Liver (tissue), 9 donors: ENCODE results near the gene COL24A1. TPM values are rescaled to one million over a fixed set of nuclear protein-coding genes. Genes with fewer than 3 reads are reported as not detected.

Experiments
- DNase-seq: peaks from one replicate; pipeline ENCODE4 v3.0.0-alpha.2; 2017; ENCODE audit warnings: low spot score
- H3K27ac ChIP-seq, 2 donors: one replicate each; pipeline ENCODE4 v1.7.0; 2013; ENCODE audit warnings: inconsistent platforms in 2 of 2, low read length in 2 of 2, control low read depth in 1 of 2, low read depth in 1 of 2, mild to moderate bottlenecking in 1 of 2
- H3K27me3 ChIP-seq, 4 donors: one replicate each; pipeline versions ENCODE4 v1.6.1 to v1.7.0; 2013; ENCODE audit warnings: low read length in 3 of 4, inconsistent platforms in 1 of 4, mild to moderate bottlenecking in 1 of 4, moderate library complexity in 1 of 4; ENCODE audit not compliant: control insufficient read depth in 4 of 4, insufficient read depth in 4 of 4
- H3K36me3 ChIP-seq, 4 donors: one replicate each; pipeline versions ENCODE4 v1.6.1 to v1.7.0; 2013; ENCODE audit warnings: low read length in 3 of 4, mild to moderate bottlenecking in 3 of 4, low read depth in 1 of 4, moderate library complexity in 1 of 4; ENCODE audit not compliant: control insufficient read depth in 4 of 4, insufficient read depth in 3 of 4
- H3K4me1 ChIP-seq, 4 donors: one replicate each; pipeline versions ENCODE4 v1.6.1 to v1.7.0; 2013; ENCODE audit warnings: low read length in 3 of 4, mild to moderate bottlenecking in 3 of 4, moderate library complexity in 1 of 4; ENCODE audit not compliant: control insufficient read depth in 4 of 4, insufficient read depth in 4 of 4
- H3K4me3 ChIP-seq, 3 donors: one replicate each; pipeline versions ENCODE4 v1.6.1 to v1.7.0; 2013; ENCODE audit warnings: low read length in 3 of 3, control low read depth in 1 of 3, low read depth in 1 of 3, mild to moderate bottlenecking in 1 of 3
- H3K9ac ChIP-seq, 2 donors: one replicate each; pipeline ENCODE4 v1.7.0; 2013; ENCODE audit warnings: low read length in 2 of 2, mild to moderate bottlenecking in 2 of 2, moderate library complexity in 2 of 2, control low read depth in 1 of 2, low read depth in 1 of 2
- H3K9me3 ChIP-seq, 4 donors: one replicate each; pipeline versions ENCODE4 v1.6.1 to v1.7.0; 2013; ENCODE audit warnings: low read length in 3 of 4; ENCODE audit not compliant: control insufficient read depth in 4 of 4
- EGR1 ChIP-seq, 2 donors: IDR thresholded peaks; 2 replicates each; pipeline ENCODE4 v1.6.1; 2016 to 2018; ENCODE audit warnings: antibody characterized with exemption in 2 of 2, low read depth in 2 of 2
- FOXA1 ChIP-seq: IDR thresholded peaks from 2 replicates; pipeline ENCODE4 v1.6.1; 2016; ENCODE audit warnings: antibody characterized with exemption
- FOXA2 ChIP-seq: IDR thresholded peaks from 2 replicates; pipeline ENCODE4 v1.6.1; 2016; ENCODE audit warnings: antibody characterized with exemption
- GABPA ChIP-seq, 2 donors: IDR thresholded peaks in 1 of 2; conservative IDR thresholded peaks in 1 of 2; 2 replicates each; pipeline ENCODE4 v1.6.1; 2016; ENCODE audit warnings: antibody characterized with exemption in 2 of 2, mild to moderate bottlenecking in 1 of 2, moderate library complexity in 1 of 2
- HNF4A ChIP-seq, 2 donors: conservative IDR thresholded peaks; 2 replicates each; pipeline ENCODE4 v1.6.1; 2016; ENCODE audit warnings: antibody characterized with exemption in 2 of 2, mild to moderate bottlenecking in 2 of 2
- HNF4G ChIP-seq: IDR thresholded peaks from 2 replicates; pipeline ENCODE4 v1.6.1; 2016; ENCODE audit warnings: antibody characterized with exemption
- JUND ChIP-seq, 2 donors: IDR thresholded peaks; 2 replicates each; pipeline ENCODE4 v1.6.1; 2016; ENCODE audit warnings: antibody characterized with exemption in 2 of 2
- NR2F2 ChIP-seq: IDR thresholded peaks from 2 replicates; pipeline ENCODE4 v1.6.1; 2016; ENCODE audit warnings: antibody characterized with exemption
- RAD21 ChIP-seq, 2 donors: IDR thresholded peaks; 2 replicates each; pipeline ENCODE4 v1.6.1; 2016; ENCODE audit warnings: antibody characterized with exemption in 2 of 2, mild to moderate bottlenecking in 2 of 2
- RXRA ChIP-seq, 2 donors: IDR thresholded peaks; 2 replicates each; pipeline ENCODE4 v1.6.1; 2017 to 2018; ENCODE audit warnings: antibody characterized with exemption in 2 of 2, mild to moderate bottlenecking in 1 of 2
- SP1 ChIP-seq: IDR thresholded peaks from 2 replicates; pipeline ENCODE4 v1.6.1; 2018; ENCODE audit warnings: antibody characterized with exemption, mild to moderate bottlenecking
- TAF1 ChIP-seq: conservative IDR thresholded peaks from 2 replicates; pipeline ENCODE4 v1.6.1; 2016; ENCODE audit warnings: antibody characterized with exemption, mild to moderate bottlenecking
- YY1 ChIP-seq: IDR thresholded peaks from 2 replicates; pipeline ENCODE4 v1.6.1; 2016; ENCODE audit warnings: antibody characterized with exemption, mild to moderate bottlenecking
- WGBS: extraction: QIAGEN DNeasy Blood & Tissue Kit; methylation state at CpG from one replicate; pipeline ENCODE4 v1.1.7; 2013; 5-methylcytosine and 5-hydroxymethylcytosine counted together
- polyA plus RNA-seq, 2 donors: library from polyadenylated mRNA; stranded (reverse) in 1 of 2; unstranded in 1 of 2; fragments of 200-250 nt in 1 of 2; fragments of >200 nt in 1 of 2; fragmentation: Nextera tagmentation in 1 of 2; extraction: Ambion mirVana in 1 of 2; gene quantifications; one replicate each; pipeline versions ENCODE4 v1.2.1 to v1.2.3, GENCODE V29; 2013 to 2015
- total RNA-seq, 2 donors: library from RNA; depleted of rRNA; stranded (reverse); fragments of >200 nt; gene quantifications; one replicate each; pipeline ENCODE4 v1.2.3, GENCODE V29; 2014
- TF ChIP-seq, protein P1 (sequence below): IDR thresholded peaks from 2 replicates; pipeline ENCODE4 v1.6.1; 2016; ENCODE audit warnings: antibody characterized with exemption
- TF ChIP-seq, protein P2 (sequence below): IDR thresholded peaks from 2 replicates; pipeline ENCODE4 v1.6.1; 2016; ENCODE audit warnings: antibody characterized with exemption
- TF ChIP-seq, protein P3 (sequence below): fragments of 150-350 bp; IDR thresholded peaks from 2 replicates; pipeline ENCODE4 v1.5.1; 2017; ENCODE audit warnings: improper control_type of control experiment, low read depth, low read length; ENCODE audit not compliant: missing input control
- TF ChIP-seq, protein P4 (sequence below): IDR thresholded peaks from 2 replicates; pipeline ENCODE4 v1.6.1; 2016; ENCODE audit warnings: antibody characterized with exemption, mild to moderate bottlenecking
- donor health status: healthy.
- donor health status: healthy.
- donor health status: healthy.
- donor health status: healthy.
- donor health status: healthy.

Gene COL24A1
- total and polyA plus RNA-seq, 4 donors = under 0.01 to 0.28 (median 0.01) TPM; not detected in 1

DNA sequence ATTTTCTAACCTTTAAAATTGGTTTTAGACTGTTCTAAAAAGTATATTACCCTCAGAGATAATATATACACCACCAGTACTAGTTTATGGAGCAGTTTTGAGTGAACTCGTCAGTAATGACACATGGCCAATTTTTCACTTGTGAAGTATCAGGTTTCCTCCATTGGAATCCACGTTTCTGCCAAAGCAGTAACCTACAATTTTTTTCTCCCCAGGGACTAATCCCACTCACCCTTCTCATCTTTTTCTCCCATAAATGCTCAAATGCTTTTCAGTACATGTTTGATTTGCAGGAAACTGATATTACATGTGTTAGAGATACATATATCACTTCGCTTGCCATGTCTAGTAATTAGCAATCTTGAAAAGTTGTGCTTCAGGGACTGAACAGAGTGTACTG lies 94.1 kb downstream of the COL24A1 start:
- H3K27ac ChIP-seq = no peak overlapping the region
- TF ChIP-seq SP1 (no peak), NR2F2 (no peak), GABPA (IDR thresholded peaks at IDR 0.05 in 1 of 2, conservative IDR thresholded peaks at IDR 0.05 in 1 of 2) (no peak), HNF4A (conservative IDR thresholded peaks at IDR 0.05) (no peak), TAF1 (no peak), EGR1 (IDR thresholded peaks at IDR 0.05; ENCODE audit: low read depth in 2 of 2) (no peak), YY1 (no peak), FOXA1 (no peak), RXRA (IDR thresholded peaks at IDR 0.05) (no peak), FOXA2 (no peak)
- TF ChIP-seq, protein P1, sequence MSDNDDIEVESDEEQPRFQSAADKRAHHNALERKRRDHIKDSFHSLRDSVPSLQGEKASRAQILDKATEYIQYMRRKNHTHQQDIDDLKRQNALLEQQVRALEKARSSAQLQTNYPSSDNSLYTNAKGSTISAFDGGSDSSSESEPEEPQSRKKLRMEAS = no peak
- TF ChIP-seq, protein P2, sequence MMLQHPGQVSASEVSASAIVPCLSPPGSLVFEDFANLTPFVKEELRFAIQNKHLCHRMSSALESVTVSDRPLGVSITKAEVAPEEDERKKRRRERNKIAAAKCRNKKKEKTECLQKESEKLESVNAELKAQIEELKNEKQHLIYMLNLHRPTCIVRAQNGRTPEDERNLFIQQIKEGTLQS = no peak
- TF ChIP-seq, protein P3, sequence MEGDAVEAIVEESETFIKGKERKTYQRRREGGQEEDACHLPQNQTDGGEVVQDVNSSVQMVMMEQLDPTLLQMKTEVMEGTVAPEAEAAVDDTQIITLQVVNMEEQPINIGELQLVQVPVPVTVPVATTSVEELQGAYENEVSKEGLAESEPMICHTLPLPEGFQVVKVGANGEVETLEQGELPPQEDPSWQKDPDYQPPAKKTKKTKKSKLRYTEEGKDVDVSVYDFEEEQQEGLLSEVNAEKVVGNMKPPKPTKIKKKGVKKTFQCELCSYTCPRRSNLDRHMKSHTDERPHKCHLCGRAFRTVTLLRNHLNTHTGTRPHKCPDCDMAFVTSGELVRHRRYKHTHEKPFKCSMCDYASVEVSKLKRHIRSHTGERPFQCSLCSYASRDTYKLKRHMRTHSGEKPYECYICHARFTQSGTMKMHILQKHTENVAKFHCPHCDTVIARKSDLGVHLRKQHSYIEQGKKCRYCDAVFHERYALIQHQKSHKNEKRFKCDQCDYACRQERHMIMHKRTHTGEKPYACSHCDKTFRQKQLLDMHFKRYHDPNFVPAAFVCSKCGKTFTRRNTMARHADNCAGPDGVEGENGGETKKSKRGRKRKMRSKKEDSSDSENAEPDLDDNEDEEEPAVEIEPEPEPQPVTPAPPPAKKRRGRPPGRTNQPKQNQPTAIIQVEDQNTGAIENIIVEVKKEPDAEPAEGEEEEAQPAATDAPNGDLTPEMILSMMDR = no peak
- H3K36me3 ChIP-seq = no peaks in the 10 kb centered on the region
- 49% methylated on average over 3 of the region's 3 CpGs for WGBS
- no peaks in the 10 kb centered on the region for H3K9me3 ChIP-seq
- H3K4me3 ChIP-seq = no peak overlapping the region
- no peak for DNase-seq
- H3K9ac ChIP-seq = no peak overlapping the region
- H3K27me3 ChIP-seq = peaks cover 0 to 2% (median 0%) of the 10 kb centered on the region in 4 donors
- H3K4me1 ChIP-seq = no peaks in the 10 kb centered on the region

DNA sequence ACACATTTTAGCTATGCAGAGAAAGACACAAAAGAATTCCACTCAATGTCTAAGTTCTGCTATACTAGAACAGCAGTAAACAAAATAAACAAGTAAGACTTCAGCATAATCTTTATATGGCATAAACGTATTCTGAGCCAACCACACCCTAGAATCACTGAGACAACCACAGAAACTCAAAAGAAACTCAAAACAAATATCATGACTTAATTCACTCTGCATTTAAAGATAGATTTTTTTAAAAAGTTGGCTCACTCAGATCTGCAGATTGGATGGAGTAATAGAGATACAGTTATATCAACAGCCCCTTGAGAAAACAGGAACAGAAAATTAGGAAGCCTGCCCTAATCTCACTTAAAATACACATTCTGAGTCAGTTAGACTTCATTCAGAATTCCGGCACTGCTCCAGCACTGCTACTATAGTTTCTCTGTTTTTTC lies 95.0 kb downstream of the COL24A1 start:
- no peak for DNase-seq
- no peaks in the 10 kb centered on the region for H3K4me1 ChIP-seq
- H3K27me3 ChIP-seq = peaks cover 0 to 2% (median 0%) of the 10 kb centered on the region in 4 donors
- TF ChIP-seq RAD21 (IDR thresholded peaks at IDR 0.05) (no peak), SP1 (no peak), JUND (IDR thresholded peaks at IDR 0.05) (no peak), TAF1 (no peak), NR2F2 (no peak), FOXA1 (no peak), GABPA (IDR thresholded peaks at IDR 0.05 in 1 of 2, conservative IDR thresholded peaks at IDR 0.05 in 1 of 2) (no peak), EGR1 (IDR thresholded peaks at IDR 0.05; ENCODE audit: low read depth in 2 of 2) (no peak), HNF4A (conservative IDR thresholded peaks at IDR 0.05) (no peak), RXRA (IDR thresholded peaks at IDR 0.05) (no peak), HNF4G (no peak), FOXA2 (no peak), YY1 (no peak)
- TF ChIP-seq, protein P4, sequence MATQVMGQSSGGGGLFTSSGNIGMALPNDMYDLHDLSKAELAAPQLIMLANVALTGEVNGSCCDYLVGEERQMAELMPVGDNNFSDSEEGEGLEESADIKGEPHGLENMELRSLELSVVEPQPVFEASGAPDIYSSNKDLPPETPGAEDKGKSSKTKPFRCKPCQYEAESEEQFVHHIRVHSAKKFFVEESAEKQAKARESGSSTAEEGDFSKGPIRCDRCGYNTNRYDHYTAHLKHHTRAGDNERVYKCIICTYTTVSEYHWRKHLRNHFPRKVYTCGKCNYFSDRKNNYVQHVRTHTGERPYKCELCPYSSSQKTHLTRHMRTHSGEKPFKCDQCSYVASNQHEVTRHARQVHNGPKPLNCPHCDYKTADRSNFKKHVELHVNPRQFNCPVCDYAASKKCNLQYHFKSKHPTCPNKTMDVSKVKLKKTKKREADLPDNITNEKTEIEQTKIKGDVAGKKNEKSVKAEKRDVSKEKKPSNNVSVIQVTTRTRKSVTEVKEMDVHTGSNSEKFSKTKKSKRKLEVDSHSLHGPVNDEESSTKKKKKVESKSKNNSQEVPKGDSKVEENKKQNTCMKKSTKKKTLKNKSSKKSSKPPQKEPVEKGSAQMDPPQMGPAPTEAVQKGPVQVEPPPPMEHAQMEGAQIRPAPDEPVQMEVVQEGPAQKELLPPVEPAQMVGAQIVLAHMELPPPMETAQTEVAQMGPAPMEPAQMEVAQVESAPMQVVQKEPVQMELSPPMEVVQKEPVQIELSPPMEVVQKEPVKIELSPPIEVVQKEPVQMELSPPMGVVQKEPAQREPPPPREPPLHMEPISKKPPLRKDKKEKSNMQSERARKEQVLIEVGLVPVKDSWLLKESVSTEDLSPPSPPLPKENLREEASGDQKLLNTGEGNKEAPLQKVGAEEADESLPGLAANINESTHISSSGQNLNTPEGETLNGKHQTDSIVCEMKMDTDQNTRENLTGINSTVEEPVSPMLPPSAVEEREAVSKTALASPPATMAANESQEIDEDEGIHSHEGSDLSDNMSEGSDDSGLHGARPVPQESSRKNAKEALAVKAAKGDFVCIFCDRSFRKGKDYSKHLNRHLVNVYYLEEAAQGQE = no peak
- TF ChIP-seq, protein P3 = no peak
- TF ChIP-seq, protein P1 = no peak
- TF ChIP-seq, protein P2 = no peak
- H3K9ac ChIP-seq = no peak overlapping the region
- WGBS = 44% methylated on average over 2 of the region's 2 CpGs
- no peak overlapping the region for H3K27ac ChIP-seq
- no peaks in the 10 kb centered on the region for H3K36me3 ChIP-seq
- no peaks in the 10 kb centered on the region for H3K9me3 ChIP-seq
- no peak overlapping the region for H3K4me3 ChIP-seq
